ENCODE results near the gene GRP.
A peak's percentile ranks its signal among the peaks of the same experiment; 100 is the strongest.

GRP gene

DNA sequence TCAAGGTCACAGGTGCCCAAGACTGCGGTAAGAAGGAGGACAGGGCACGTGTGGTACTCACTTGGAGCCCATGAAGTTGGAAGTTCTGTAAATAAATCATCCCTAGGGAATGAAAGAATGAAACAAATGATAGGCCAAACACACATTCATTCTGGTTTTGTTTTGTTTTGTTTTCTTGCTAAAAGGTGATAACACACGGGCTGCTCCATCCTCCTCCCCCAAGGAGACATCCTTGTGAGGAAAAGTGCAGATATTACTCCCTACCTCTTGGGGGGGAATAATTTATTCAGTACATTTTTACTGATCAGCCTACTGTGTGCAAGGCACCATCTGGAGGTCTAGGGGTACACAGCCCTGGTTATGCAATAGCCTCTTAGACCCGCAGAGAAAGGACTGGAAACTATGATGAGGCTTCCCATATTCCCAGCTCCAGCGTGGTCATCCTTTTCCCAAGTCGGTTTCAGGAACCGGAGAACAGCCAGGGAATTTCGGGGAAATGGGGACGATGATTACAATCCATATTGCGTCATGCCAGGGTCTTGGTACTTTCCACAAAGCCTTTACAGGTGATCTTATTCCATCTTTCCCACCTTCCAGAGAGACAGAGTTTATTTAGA, 47.0 kb downstream of the GRP start:
- TF ChIP-seq, protein P1, sequence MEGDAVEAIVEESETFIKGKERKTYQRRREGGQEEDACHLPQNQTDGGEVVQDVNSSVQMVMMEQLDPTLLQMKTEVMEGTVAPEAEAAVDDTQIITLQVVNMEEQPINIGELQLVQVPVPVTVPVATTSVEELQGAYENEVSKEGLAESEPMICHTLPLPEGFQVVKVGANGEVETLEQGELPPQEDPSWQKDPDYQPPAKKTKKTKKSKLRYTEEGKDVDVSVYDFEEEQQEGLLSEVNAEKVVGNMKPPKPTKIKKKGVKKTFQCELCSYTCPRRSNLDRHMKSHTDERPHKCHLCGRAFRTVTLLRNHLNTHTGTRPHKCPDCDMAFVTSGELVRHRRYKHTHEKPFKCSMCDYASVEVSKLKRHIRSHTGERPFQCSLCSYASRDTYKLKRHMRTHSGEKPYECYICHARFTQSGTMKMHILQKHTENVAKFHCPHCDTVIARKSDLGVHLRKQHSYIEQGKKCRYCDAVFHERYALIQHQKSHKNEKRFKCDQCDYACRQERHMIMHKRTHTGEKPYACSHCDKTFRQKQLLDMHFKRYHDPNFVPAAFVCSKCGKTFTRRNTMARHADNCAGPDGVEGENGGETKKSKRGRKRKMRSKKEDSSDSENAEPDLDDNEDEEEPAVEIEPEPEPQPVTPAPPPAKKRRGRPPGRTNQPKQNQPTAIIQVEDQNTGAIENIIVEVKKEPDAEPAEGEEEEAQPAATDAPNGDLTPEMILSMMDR (IDR thresholded peaks at IDR 0.05), result no peak
- H3K79me2 ChIP-seq, result no peaks in the 10 kb centered on the region
- no peak overlapping the region for H3K27ac ChIP-seq

DNA sequence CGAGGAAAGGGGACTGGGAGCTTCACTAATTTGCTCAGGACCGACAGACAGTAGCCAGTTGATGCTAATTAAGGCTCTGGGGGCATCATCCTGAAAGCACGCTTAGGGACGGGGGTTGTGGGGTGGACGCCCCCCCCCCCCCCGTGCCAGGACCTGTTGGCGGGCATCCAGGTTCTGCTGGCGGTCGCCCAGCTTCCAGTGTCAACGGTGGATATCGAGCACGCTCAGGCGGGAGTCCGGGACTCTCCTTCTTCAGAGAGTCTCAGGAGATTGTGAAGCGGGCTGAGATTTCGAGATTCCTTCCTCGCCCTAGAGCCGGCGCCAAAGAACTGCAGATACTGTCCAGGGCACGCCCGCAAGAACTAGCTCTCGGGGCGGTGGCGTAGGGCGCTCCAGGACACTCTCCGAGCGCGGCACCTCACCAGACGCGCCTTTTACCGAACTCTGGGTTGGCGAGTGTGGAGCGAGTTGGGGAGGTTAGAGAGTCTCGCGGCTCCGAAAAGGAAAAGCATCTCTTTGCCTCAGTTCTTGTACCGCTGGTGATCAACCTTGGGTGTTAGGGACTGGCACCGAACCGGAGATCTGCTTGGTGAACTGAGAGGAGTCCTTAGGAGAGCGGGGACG, 47.7 kb downstream of the GRP start:
- Histone ChIP-seq H3K4me2 (ENCODE audit: low read length) (peak overlapping the region; percentile 25), H3K9me3 (ENCODE audit: control insufficient read depth, low read length) (no peaks in the 10 kb centered on the region), H3K9ac (no peak overlapping the region), H3K27me3 (ENCODE audit: control insufficient read depth, insufficient read depth, low read length) (peaks cover 20% of the 10 kb centered on the region), H3K27ac (no peak overlapping the region), H3K4me1 (no peaks in the 10 kb centered on the region), H3K4me3 (ENCODE audit: low read depth, low read length) (peak overlapping the region; percentile 11), H2AFZ (no peak overlapping the region), H3K79me2 (no peaks in the 10 kb centered on the region), H3K36me3 (ENCODE audit: control insufficient read depth, insufficient read depth, low read length) (no peaks in the 10 kb centered on the region)
- TF ChIP-seq, protein P1 (IDR thresholded peaks at IDR 0.05), result no peak

More for the DNA sequence above, 47.0 kb downstream of the GRP start:
- H3K27me3 ChIP-seq (ENCODE audit: control insufficient read depth, insufficient read depth, low read length), result peaks cover 15% of the 10 kb centered on the region
- no peak overlapping the region for H3K4me2 ChIP-seq (ENCODE audit: low read length)
- no peak overlapping the region for H3K9ac ChIP-seq
- H3K4me1 ChIP-seq, result no peaks in the 10 kb centered on the region
- no peaks in the 10 kb centered on the region for H3K9me3 ChIP-seq (ENCODE audit: control insufficient read depth, low read length)
- no peaks in the 10 kb centered on the region for H3K36me3 ChIP-seq (ENCODE audit: control insufficient read depth, insufficient read depth, low read length)
- H3K4me3 ChIP-seq (ENCODE audit: low read depth, low read length), result no peak overlapping the region
- no peak overlapping the region for H2AFZ ChIP-seq

- TF ChIP-seq, protein P1 (IDR thresholded peaks at IDR 0.05), result no peak
- H3K9ac ChIP-seq, result no peak overlapping the region
- H3K79me2 ChIP-seq, result no peaks in the 10 kb centered on the region
- H3K4me3 ChIP-seq (ENCODE audit: low read depth, low read length), result peak overlapping the region; percentile 11
- H3K27me3 ChIP-seq (ENCODE audit: control insufficient read depth, insufficient read depth, low read length), result peaks cover 20% of the 10 kb centered on the region
- peak overlapping the region; percentile 25 for H3K4me2 ChIP-seq (ENCODE audit: low read length)
- no peaks in the 10 kb centered on the region for H3K36me3 ChIP-seq (ENCODE audit: control insufficient read depth, insufficient read depth, low read length)
- no peaks in the 10 kb centered on the region for H3K4me1 ChIP-seq
- no peak overlapping the region for H2AFZ ChIP-seq
- H3K9me3 ChIP-seq (ENCODE audit: control insufficient read depth, low read length), result no peaks in the 10 kb centered on the region
- H3K27ac ChIP-seq, result no peak overlapping the region
Measured at GRCh38 chr18:59268127-59268720, 48.3 kb downstream of the GRP start.

DNA sequence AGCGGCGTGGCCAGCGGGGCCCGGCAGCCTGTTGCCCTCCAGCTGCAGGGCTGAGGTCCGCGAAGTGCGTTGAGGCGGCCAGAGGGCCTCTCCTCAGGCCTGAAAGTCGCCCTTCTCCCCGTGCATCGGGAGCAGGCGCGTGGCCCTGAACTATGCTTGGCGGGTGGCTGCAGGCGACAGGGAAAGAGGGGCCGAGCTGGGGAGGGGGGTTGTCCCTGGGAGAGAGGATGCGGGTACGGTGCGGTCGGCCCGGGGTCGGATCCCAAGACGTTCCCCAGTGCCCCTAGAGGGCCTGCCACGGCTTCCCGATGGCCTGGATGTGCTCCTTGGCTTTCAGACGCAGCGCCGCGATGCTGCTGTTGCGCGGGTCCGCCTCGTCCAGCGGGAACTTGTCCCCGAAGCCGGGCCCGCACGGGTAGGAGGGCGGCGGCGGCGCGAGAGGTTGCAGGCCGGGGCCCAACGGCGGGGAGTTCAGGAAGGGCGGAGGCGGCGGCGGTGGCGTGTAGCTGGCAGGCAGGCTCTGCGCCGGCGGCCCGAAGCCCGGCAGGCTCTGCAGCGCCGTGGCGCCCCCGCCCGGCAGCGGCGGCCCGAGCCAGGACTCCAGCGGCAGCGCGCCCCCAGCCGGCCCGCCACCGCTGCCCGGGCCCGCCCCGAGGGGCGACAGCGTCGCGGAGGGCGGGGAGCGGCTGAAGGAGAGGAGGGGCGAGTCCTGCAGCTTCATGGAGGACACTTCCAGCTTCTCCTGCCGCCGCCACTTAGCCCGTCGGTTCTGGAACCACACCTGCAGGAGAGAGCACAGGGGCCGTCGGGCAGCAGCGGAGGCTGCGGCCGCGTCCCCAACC, 49.0 kb downstream of the GRP start:
- no peak overlapping the region for H3K4me2 ChIP-seq (ENCODE audit: low read length)
- peaks cover 23% of the 10 kb centered on the region for H3K27me3 ChIP-seq (ENCODE audit: control insufficient read depth, insufficient read depth, low read length)
- TF ChIP-seq, protein P1 (IDR thresholded peaks at IDR 0.05), result no peak
- no peak overlapping the region for H2AFZ ChIP-seq
- H3K9me3 ChIP-seq (ENCODE audit: control insufficient read depth, low read length), result no peaks in the 10 kb centered on the region
- no peak overlapping the region for H3K27ac ChIP-seq
- H3K79me2 ChIP-seq, result no peaks in the 10 kb centered on the region
- H3K4me1 ChIP-seq, result no peaks in the 10 kb centered on the region
- no peaks in the 10 kb centered on the region for H3K36me3 ChIP-seq (ENCODE audit: control insufficient read depth, insufficient read depth, low read length)
- no peak overlapping the region for H3K4me3 ChIP-seq (ENCODE audit: low read depth, low read length)
- no peak overlapping the region for H3K9ac ChIP-seq
